KMS-11 (cell line): ENCODE results near the gene ABCC5.

Experiments used
- H2AFZ ChIP-seq: fragments of 200-600 bp; sonication (generic); 2 replicates; pipeline ENCODE4 v1.6.1; 2016; ENCODE audit warnings: antibody characterized with exemption, mixed run types, low read depth
- H3K27ac ChIP-seq: fragments of 200-600 bp; sonication (generic); 2 replicates; pipeline ENCODE4 v1.6.1; 2016; ENCODE audit warnings: mild to moderate bottlenecking, mixed run types
- H3K27me3 ChIP-seq: fragments of 200-600 bp; sonication (generic); 2 replicates; pipeline ENCODE4 v1.6.1; 2017; ENCODE audit warnings: mild to moderate bottlenecking, low read depth, mixed run types, moderate library complexity; ENCODE audit not compliant: insufficient read depth
- H3K36me3 ChIP-seq: fragments of 200-600 bp; sonication (generic); 2 replicates; pipeline ENCODE4 v1.6.1; 2017; ENCODE audit warnings: mild to moderate bottlenecking, mixed run types; ENCODE audit not compliant: insufficient read depth
- H3K4me1 ChIP-seq: fragments of 200-600 bp; sonication (generic); 2 replicates; pipeline ENCODE4 v1.6.1; 2016; ENCODE audit warnings: mild to moderate bottlenecking, low read depth, mixed run types; ENCODE audit not compliant: poor library complexity, severe bottlenecking
- H3K4me2 ChIP-seq: fragments of 200-600 bp; sonication (generic); 2 replicates; pipeline ENCODE4 v1.7.0; 2016; ENCODE audit warnings: mild to moderate bottlenecking, mixed run types
- H3K4me3 ChIP-seq: fragments of 200-600 bp; sonication (generic); IDR thresholded peaks from 2 replicates; pipeline ENCODE4 v1.6.1; 2017; ENCODE audit warnings: low read depth, low read length, mixed read lengths; ENCODE audit not compliant: insufficient read depth
- H3K79me2 ChIP-seq: fragments of 200-600 bp; sonication (generic); 2 replicates; pipeline ENCODE4 v1.6.1; 2016; ENCODE audit warnings: low read depth, mixed run types; ENCODE audit not compliant: insufficient read depth
- H3K9ac ChIP-seq: fragments of 200-600 bp; sonication (generic); 2 replicates; pipeline ENCODE4 v1.6.1; 2016; ENCODE audit warnings: mild to moderate bottlenecking, mixed run types
- H4K20me1 ChIP-seq: fragments of 200-600 bp; sonication (generic); 2 replicates; pipeline ENCODE4 v1.6.1; 2016; ENCODE audit warnings: mild to moderate bottlenecking, mixed run types; ENCODE audit not compliant: insufficient read depth
- TF ChIP-seq, protein P1 (sequence below): fragments of 200-600 bp; sonication (generic); conservative IDR thresholded peaks from 2 replicates; pipeline ENCODE4 v1.6.1; 2017; ENCODE audit warnings: low read depth, mild to moderate bottlenecking, antibody characterized with exemption, low read length, moderate library complexity, mixed read lengths

ABCC5 gene

DNA sequence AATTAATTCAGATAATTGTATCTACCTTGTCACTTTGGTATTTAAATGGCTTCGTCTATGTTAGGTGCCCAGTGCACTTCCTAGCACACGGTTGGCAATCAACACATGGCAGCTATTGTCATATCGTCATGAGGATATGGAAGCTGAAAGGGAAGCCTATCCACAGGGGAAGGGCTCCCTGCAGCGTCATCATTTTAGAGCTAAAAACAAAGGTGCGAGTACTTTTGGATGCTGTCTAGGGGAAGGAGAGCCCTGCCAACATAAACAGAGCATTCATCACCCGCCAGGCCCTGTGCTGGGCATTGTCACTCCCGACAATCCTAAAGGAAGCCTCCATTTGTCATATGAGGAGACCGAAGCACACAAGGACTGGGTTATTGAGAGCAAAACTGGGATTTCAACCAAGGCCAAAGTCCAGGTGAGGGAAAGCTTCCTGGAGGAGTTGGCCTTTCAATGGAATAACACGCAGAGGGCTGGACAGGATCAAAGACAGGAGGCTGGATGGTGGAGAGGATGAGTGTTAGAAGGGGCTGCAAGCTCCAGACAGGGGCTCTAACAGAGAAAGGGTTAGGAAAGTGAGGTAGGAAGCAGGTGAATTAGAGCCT lies 125.0 kb downstream of the ABCC5 start:
- Histone ChIP-seq H3K4me3 (no peak overlapping the region), H3K4me1 (peaks cover 5% of the 10 kb centered on the region), H3K27ac (no peak overlapping the region), H3K79me2 (no peaks in the 10 kb centered on the region), H3K36me3 (no peaks in the 10 kb centered on the region), H3K27me3 (no peaks in the 10 kb centered on the region), H3K4me2 (no peak overlapping the region), H3K9ac (no peak overlapping the region), H2AFZ (no peak overlapping the region), H4K20me1 (no peaks in the 10 kb centered on the region)
- TF ChIP-seq, protein P1, sequence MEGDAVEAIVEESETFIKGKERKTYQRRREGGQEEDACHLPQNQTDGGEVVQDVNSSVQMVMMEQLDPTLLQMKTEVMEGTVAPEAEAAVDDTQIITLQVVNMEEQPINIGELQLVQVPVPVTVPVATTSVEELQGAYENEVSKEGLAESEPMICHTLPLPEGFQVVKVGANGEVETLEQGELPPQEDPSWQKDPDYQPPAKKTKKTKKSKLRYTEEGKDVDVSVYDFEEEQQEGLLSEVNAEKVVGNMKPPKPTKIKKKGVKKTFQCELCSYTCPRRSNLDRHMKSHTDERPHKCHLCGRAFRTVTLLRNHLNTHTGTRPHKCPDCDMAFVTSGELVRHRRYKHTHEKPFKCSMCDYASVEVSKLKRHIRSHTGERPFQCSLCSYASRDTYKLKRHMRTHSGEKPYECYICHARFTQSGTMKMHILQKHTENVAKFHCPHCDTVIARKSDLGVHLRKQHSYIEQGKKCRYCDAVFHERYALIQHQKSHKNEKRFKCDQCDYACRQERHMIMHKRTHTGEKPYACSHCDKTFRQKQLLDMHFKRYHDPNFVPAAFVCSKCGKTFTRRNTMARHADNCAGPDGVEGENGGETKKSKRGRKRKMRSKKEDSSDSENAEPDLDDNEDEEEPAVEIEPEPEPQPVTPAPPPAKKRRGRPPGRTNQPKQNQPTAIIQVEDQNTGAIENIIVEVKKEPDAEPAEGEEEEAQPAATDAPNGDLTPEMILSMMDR: no peak

DNA sequence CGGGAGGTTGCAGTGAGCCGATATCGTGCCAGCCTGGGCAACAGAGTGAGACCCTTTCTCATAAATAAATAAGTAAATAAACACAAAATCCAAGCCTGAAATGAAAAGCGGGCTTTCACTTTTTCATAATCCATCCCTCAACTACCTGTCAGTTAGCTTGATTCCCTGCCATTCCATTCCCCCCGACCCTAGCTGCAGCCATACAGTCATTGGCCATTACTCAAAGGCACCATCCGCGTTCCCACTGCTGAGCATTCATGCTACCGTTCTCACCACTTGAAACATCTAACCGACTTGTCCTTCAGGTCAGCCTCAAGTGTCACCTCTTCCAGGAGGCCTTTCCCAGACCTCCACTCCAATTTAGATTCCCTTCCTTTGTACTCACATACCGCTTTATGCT lies 131.9 kb downstream of the ABCC5 start:
- Histone ChIP-seq H3K9ac (no peak overlapping the region), H3K79me2 (peaks cover 35% of the 10 kb centered on the region), H3K27ac (no peak overlapping the region), H2AFZ (no peak overlapping the region), H3K4me2 (peak overlapping the region; percentile 30), H3K4me3 (no peak overlapping the region), H4K20me1 (no peaks in the 10 kb centered on the region), H3K4me1 (peaks cover 15% of the 10 kb centered on the region), H3K36me3 (no peaks in the 10 kb centered on the region), H3K27me3 (no peaks in the 10 kb centered on the region)
- TF ChIP-seq, protein P1: no peak

DNA sequence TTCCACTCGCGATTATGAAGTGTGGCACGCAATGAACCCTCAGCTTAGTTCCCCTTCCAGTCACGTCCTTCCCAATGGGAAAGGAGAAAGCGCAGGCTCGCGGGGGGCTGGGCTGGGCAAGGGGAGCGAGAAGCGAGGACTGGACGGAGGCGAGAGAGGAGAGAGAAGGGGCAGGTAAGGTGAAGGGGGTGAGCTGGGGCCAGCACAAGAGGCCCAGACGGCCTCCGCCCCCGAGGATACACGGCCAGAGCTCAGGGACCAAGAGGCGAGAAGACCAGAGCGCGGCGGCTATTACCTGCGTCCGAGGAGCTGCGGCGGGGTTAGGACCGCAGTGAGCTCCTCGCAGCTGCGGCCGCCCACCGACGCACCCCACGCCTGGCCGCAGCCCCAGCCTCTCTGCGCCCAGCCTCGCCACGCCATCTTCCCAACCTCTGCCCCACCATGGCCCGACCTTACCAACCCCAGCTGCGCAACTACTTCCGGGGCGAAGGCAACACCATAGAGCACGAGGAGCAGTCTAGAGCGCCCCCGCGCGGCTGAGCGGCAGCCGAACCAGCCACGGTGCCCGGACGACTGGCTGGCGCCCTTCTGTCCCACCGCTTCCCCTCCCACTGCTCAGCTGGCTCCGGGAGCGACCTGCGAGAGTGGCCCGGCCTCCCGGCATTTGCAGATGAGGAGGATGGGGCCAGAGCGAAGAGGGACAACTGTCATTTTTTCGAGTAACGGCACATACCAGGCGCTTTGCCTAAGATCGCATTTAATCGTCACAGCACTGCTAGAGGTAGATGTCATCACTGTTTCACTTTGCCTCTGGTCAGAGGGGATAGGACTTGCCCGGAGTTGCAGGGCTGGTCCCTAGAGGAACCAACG lies 133.0 kb downstream of the ABCC5 start, which contains the start of gene PARL:
PARL (minus strand) TSS at position 454 of the 870 bp plus-strand sequence; CDS start at position 420, 34 bp downstream.
- Histone ChIP-seq H3K27me3 (no peaks in the 10 kb centered on the region), H3K27ac (peak within 1 kb of the TSS; percentile 57), H4K20me1 (no peaks in the 10 kb centered on the region), H3K79me2 (peaks cover 46% of the 10 kb centered on the region), H3K4me3 (peak within 1 kb of the TSS; percentile 86), H3K9ac (peak within 1 kb of the TSS; percentile 69), H3K36me3 (no peaks in the 10 kb centered on the region), H3K4me2 (peak within 1 kb of the TSS; percentile 88), H2AFZ (peak within 1 kb of the TSS; percentile 80), H3K4me1 (peaks cover 15% of the 10 kb centered on the region)
- TF ChIP-seq, protein P1: peak; percentile 87

DNA sequence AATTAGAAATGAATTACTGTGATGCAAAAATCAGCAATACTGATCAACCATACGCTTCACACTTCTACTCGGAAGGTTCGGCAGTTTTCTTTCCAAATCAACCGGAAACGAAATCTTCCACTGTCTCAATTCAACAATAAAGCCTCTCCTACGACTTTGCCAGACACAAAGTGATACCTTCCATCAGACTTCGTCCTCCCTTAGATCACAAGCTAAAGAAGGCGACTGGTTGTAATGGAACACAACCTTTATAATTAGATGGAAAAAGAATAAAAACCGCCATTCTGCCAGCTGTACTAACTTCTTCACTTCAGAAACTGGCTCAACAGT lies 133.6 kb downstream of the ABCC5 start:
- peak overlapping the region; percentile 80 for H2AFZ ChIP-seq
- TF ChIP-seq, protein P1: no peak

More for the DNA sequence above, 133.6 kb downstream of the ABCC5 start:
- Histone ChIP-seq H3K4me2 (peak overlapping the region; percentile 88), H3K79me2 (peaks cover 52% of the 10 kb centered on the region), H3K4me1 (peaks cover 15% of the 10 kb centered on the region), H3K4me3 (peak overlapping the region; percentile 86), H3K27ac (peak overlapping the region; percentile 57), H3K27me3 (no peaks in the 10 kb centered on the region), H3K36me3 (no peaks in the 10 kb centered on the region; the same call in 1 of the 2 replicates), H3K9ac (peak overlapping the region; percentile 69), H4K20me1 (no peaks in the 10 kb centered on the region)
